Gastrocnemius medialis (tissue), 4 donors: ENCODE results near the gene CEACAM20.

Source experiments
- POLR2A ChIP-seq, 2 donors: fragments of 450-650 bp; IDR thresholded peaks; one replicate each; pipeline ENCODE4 v1.6.1; 2017; ENCODE audit warnings: antibody characterized with exemption in 2 of 2, mild to moderate bottlenecking in 2 of 2, moderate library complexity in 2 of 2
- TF ChIP-seq, protein P1 (sequence below), 5 experiments: fragments of 450-650 bp in 3 of 5; fragments of 200-600 bp in 2 of 5; sonication (generic) in 2 of 5; IDR thresholded peaks in 4 of 5; conservative IDR thresholded peaks in 1 of 5; 1 replicate in 4 of 5; 2 replicates in 1 of 5; pipeline ENCODE4 v1.5.1; 2016 to 2019; ENCODE audit warnings: antibody characterized with exemption in 5 of 5, mild to moderate bottlenecking in 3 of 5, moderate library complexity in 3 of 5

DNA sequence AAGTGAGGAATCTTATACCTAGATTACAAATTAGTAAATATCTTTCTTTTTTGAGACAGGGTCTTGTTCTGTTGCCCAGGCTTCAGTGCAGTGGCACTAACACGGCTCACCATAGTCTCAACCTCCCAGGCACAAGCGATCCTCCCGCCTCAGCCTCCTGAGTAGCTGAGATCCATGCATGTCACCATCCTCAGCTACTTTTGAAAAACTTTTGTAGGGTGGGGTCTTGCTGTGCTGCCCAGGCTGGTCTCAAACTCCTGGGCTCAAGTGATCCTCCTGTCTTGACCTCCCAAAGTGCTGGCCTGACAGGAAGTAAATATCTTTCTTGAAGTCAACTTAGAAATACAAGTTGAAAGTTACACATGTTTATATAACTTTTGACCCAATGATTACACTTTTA, 20.0 kb upstream of the CEACAM20 start:
- TF ChIP-seq, protein P1, sequence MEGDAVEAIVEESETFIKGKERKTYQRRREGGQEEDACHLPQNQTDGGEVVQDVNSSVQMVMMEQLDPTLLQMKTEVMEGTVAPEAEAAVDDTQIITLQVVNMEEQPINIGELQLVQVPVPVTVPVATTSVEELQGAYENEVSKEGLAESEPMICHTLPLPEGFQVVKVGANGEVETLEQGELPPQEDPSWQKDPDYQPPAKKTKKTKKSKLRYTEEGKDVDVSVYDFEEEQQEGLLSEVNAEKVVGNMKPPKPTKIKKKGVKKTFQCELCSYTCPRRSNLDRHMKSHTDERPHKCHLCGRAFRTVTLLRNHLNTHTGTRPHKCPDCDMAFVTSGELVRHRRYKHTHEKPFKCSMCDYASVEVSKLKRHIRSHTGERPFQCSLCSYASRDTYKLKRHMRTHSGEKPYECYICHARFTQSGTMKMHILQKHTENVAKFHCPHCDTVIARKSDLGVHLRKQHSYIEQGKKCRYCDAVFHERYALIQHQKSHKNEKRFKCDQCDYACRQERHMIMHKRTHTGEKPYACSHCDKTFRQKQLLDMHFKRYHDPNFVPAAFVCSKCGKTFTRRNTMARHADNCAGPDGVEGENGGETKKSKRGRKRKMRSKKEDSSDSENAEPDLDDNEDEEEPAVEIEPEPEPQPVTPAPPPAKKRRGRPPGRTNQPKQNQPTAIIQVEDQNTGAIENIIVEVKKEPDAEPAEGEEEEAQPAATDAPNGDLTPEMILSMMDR (IDR thresholded peaks at IDR 0.05 in 4 of 5, conservative IDR thresholded peaks at IDR 0.05 in 1 of 5): no peak
- TF ChIP-seq POLR2A (IDR thresholded peaks at IDR 0.05): no peak
